Mucosa of stomach (tissue), 1 donor: ENCODE data around the gene USP7.
"Not testable (repeated sequence)": the region's sequence is repeated elsewhere in the genome, so short reads cannot be mapped to it uniquely, and the experiment has no call there.

Source experiments
- H3K27me3 ChIP-seq: one replicate; pipeline ENCODE4 v1.7.0; 2013; ENCODE audit warnings: mild to moderate bottlenecking, low read length; ENCODE audit not compliant: control insufficient read depth, insufficient read depth
- H3K36me3 ChIP-seq: one replicate; pipeline ENCODE4 v1.7.0; 2013; ENCODE audit warnings: low read length; ENCODE audit not compliant: control insufficient read depth, insufficient read depth
- H3K4me1 ChIP-seq: one replicate; pipeline ENCODE4 v1.7.0; 2013; ENCODE audit warnings: mild to moderate bottlenecking, low read length; ENCODE audit not compliant: control insufficient read depth, insufficient read depth
- H3K4me3 ChIP-seq: one replicate; pipeline ENCODE4 v1.7.0; 2013; ENCODE audit warnings: low read length
- H3K9ac ChIP-seq: one replicate; pipeline ENCODE4 v1.7.0; 2013; ENCODE audit warnings: mild to moderate bottlenecking, low read length, moderate library complexity
- H3K9me3 ChIP-seq: one replicate; pipeline ENCODE4 v1.7.0; 2013; ENCODE audit warnings: mild to moderate bottlenecking, low read length, moderate library complexity; ENCODE audit not compliant: control insufficient read depth
- donor health status: Pancreatic carcinoma.

USP7 gene

GRCh38 chr16:8929086-8929748, 34.5 kb downstream of the USP7 start:
- Histone ChIP-seq H3K9me3 (no peaks in the 10 kb centered on the region), H3K36me3 (no peaks in the 10 kb centered on the region), H3K4me1 (peaks cover 29% of the 10 kb centered on the region), H3K9ac (no peak overlapping the region), H3K4me3 (no peak overlapping the region), H3K27me3 (no peaks in the 10 kb centered on the region)

GRCh38 chr16:8928467-8928957, 35.2 kb downstream of the USP7 start:
- no peaks in the 10 kb centered on the region for H3K27me3 ChIP-seq
- H3K9ac ChIP-seq, result no peak overlapping the region
- no peaks in the 10 kb centered on the region for H3K9me3 ChIP-seq
- peaks cover 35% of the 10 kb centered on the region for H3K4me1 ChIP-seq
- no peaks in the 10 kb centered on the region for H3K36me3 ChIP-seq
- H3K4me3 ChIP-seq, result no peak overlapping the region

GRCh38 chr16:8926827-8927226, 36.9 kb downstream of the USP7 start:
- H3K9me3 ChIP-seq, result no peaks in the 10 kb centered on the region
- no peak overlapping the region for H3K4me3 ChIP-seq
- no peak overlapping the region for H3K9ac ChIP-seq
- no peaks in the 10 kb centered on the region for H3K27me3 ChIP-seq
- H3K36me3 ChIP-seq, result peaks cover 2% of the 10 kb centered on the region
- peaks cover 39% of the 10 kb centered on the region for H3K4me1 ChIP-seq

- H3K4me1 ChIP-seq, result peaks cover 32% of the 10 kb centered on the region
- no peaks in the 10 kb centered on the region for H3K9me3 ChIP-seq
- H3K27me3 ChIP-seq, result no peaks in the 10 kb centered on the region
- H3K9ac ChIP-seq, result no peak overlapping the region
- peaks cover 12% of the 10 kb centered on the region for H3K36me3 ChIP-seq
- no peak overlapping the region for H3K4me3 ChIP-seq
These were observed 38.3 kb downstream of the USP7 start for GRCh38 chr16:8925455-8925854.

- Histone ChIP-seq H3K4me3 (no peak overlapping the region), H3K36me3 (peaks cover 12% of the 10 kb centered on the region), H3K27me3 (no peaks in the 10 kb centered on the region), H3K4me1 (peaks cover 24% of the 10 kb centered on the region), H3K9ac (no peak overlapping the region), H3K9me3 (no peaks in the 10 kb centered on the region)
These were observed 39.5 kb downstream of the USP7 start for GRCh38 chr16:8924214-8924613.

- H3K27me3 ChIP-seq, result no peaks in the 10 kb centered on the region
- H3K9ac ChIP-seq, result no peak overlapping the region
- no peaks in the 10 kb centered on the region for H3K9me3 ChIP-seq
- no peak overlapping the region for H3K4me3 ChIP-seq
- peaks cover 12% of the 10 kb centered on the region for H3K36me3 ChIP-seq
- peaks cover 18% of the 10 kb centered on the region for H3K4me1 ChIP-seq
These were observed 40.5 kb downstream of the USP7 start for GRCh38 chr16:8923199-8923598.

- peaks cover 12% of the 10 kb centered on the region for H3K36me3 ChIP-seq
These were observed 42.2 kb downstream of the USP7 start for GRCh38 chr16:8921347-8921984.

GRCh38 chr16:8920645-8921346, 42.9 kb downstream of the USP7 start:
- Histone ChIP-seq H3K9ac (no peak overlapping the region), H3K4me1 (peaks cover 27% of the 10 kb centered on the region), H3K4me3 (no peak overlapping the region), H3K36me3 (peaks cover 12% of the 10 kb centered on the region), H3K9me3 (no peaks in the 10 kb centered on the region), H3K27me3 (no peaks in the 10 kb centered on the region)

More at GRCh38 chr16:8921347-8921984, 42.2 kb downstream of the USP7 start:
- H3K27me3 ChIP-seq, result no peaks in the 10 kb centered on the region
- no peaks in the 10 kb centered on the region for H3K9me3 ChIP-seq
- no peak overlapping the region for H3K4me3 ChIP-seq
- H3K9ac ChIP-seq, result no peak overlapping the region
- H3K4me1 ChIP-seq, result peaks cover 20% of the 10 kb centered on the region

GRCh38 chr16:8919934-8920462, 43.7 kb downstream of the USP7 start:
- H3K27me3 ChIP-seq, result no peaks in the 10 kb centered on the region
- peaks cover 34% of the 10 kb centered on the region for H3K4me1 ChIP-seq
- H3K36me3 ChIP-seq, result peaks cover 12% of the 10 kb centered on the region
- no peak overlapping the region for H3K4me3 ChIP-seq
- H3K9me3 ChIP-seq, result no peaks in the 10 kb centered on the region
- H3K9ac ChIP-seq, result no peak overlapping the region

GRCh38 chr16:8919089-8919933, 44.4 kb downstream of the USP7 start:
- Histone ChIP-seq H3K9me3 (no peaks in the 10 kb centered on the region), H3K4me3 (no peak overlapping the region), H3K36me3 (peaks cover 12% of the 10 kb centered on the region), H3K9ac (no peak overlapping the region), H3K4me1 (peaks cover 34% of the 10 kb centered on the region), H3K27me3 (no peaks in the 10 kb centered on the region)

GRCh38 chr16:8917336-8917735, 46.4 kb downstream of the USP7 start:
- not testable (repeated sequence) for H3K27me3 ChIP-seq, H3K4me3 ChIP-seq, H3K9ac ChIP-seq, H3K9me3 ChIP-seq
- peaks cover 34% of the 10 kb centered on the region for H3K4me1 ChIP-seq
- peaks cover 12% of the 10 kb centered on the region for H3K36me3 ChIP-seq
